Activated CD4-positive, alpha-beta T cell treated with anti-CD3 and anti-CD28 coated beads, Interleukin-2, amount 50 U/mL, for 1 hour (primary cell): ENCODE results near the gene FAM110A.
"Not testable (repeated sequence)": the region's sequence is repeated elsewhere in the genome, so short reads cannot be mapped to it uniquely, and the experiment has no call there.

Experiments used
- DNase-seq: peaks from one replicate; pipeline ENCODE4 v3.0.0-alpha.2; 2020

The FAM110A gene

GRCh38 chr20:845226-845868 lies 11.8 kb downstream of the FAM110A start:
- DNase-seq = no peak

GRCh38 chr20:845941-846893 lies 12.7 kb downstream of the FAM110A start:
- no peak for DNase-seq

- peak; percentile 45 for DNase-seq
Observed at GRCh38 chr20:846894-847278, 13.4 kb downstream of the FAM110A start.

- no peak for DNase-seq
Observed at GRCh38 chr20:848193-848592, 14.7 kb downstream of the FAM110A start.

GRCh38 chr20:848731-849130 lies 15.2 kb downstream of the FAM110A start:
- not testable (repeated sequence) for DNase-seq

GRCh38 chr20:853406-853996 lies 20.0 kb downstream of the FAM110A start:
- no peak for DNase-seq

- DNase-seq = no peak
Observed at GRCh38 chr20:854601-855000, 21.1 kb downstream of the FAM110A start.

GRCh38 chr20:855466-856360 lies 22.2 kb downstream of the FAM110A start:
- no peak for DNase-seq

- peak; percentile 35 for DNase-seq
Observed at GRCh38 chr20:856361-856775, 22.9 kb downstream of the FAM110A start.

- DNase-seq = no peak
Observed at GRCh38 chr20:858011-858410, 24.5 kb downstream of the FAM110A start.

GRCh38 chr20:859751-860231 lies 26.3 kb downstream of the FAM110A start:
- DNase-seq = no peak

GRCh38 chr20:860891-861290 lies 27.4 kb downstream of the FAM110A start:
- no peak for DNase-seq

- DNase-seq = no peak
Observed at GRCh38 chr20:865440-865839, 31.9 kb downstream of the FAM110A start.

GRCh38 chr20:868279-868678 lies 34.8 kb downstream of the FAM110A start:
- DNase-seq = no peak

- DNase-seq = no peak
Observed at GRCh38 chr20:869606-870005, 36.1 kb downstream of the FAM110A start.

GRCh38 chr20:870758-871157 lies 37.2 kb downstream of the FAM110A start:
- DNase-seq = no peak

- DNase-seq = no peak
Observed at GRCh38 chr20:871436-871835, 37.9 kb downstream of the FAM110A start.

GRCh38 chr20:871948-872347 lies 38.4 kb downstream of the FAM110A start:
- no peak for DNase-seq

- DNase-seq = no peak
Observed at GRCh38 chr20:872855-873520, 39.5 kb downstream of the FAM110A start.

GRCh38 chr20:873875-874607 lies 40.5 kb downstream of the FAM110A start:
- DNase-seq = no peak

GRCh38 chr20:875115-875514 lies 41.6 kb downstream of the FAM110A start:
- DNase-seq = no peak
